ENCODE results near the gene SETBP1.

The SETBP1 gene

DNA sequence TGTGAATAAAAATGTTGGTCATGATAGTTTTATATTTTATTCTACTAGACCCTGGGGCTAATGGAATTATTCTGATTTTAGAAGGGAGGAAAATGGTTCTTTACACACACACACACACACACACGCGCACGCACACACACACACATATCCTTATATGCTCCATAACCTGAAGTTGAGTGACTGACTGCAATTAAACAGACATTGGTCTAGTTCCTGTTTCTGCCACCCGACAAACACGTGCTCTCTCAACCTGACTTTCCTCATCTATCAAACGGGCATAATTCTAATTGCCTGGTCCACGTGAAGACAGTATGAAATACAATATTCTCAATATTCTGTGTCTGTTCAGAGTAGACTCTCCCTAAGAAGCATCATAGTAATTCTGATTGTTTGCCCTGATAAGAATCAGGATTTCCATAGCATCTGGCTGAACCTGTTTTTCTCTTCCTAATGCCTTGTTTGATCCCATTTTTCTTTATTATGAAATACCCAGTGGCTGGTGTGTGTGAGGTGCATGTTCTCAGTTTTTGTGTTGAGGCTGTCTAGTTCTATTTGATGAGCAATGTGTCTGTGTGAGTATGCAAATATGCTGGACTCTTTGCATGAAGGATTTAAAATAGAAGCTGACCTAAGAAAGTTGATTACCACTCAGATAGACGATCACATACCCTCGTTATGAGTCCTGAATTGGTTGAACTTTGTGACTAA lies 51.0 kb downstream of the SETBP1 start:
- DNase-seq (ENCODE audit: low read depth in 2 of 2): no peak

DNA sequence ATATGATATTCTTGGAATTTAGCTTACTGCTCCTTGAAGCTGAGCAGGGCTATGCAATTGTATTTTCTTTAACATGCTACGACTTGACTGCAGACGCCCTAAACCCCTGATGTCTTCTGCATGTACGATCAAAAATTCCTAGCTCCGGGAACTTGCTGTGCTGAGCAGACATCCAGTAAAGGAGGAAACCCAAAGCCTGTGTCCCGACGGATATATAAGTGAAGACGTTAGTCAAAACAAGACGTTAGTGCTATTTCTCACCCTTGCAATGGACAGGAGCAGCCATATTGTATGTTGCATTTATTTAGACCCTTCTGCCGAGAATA lies 51.5 kb downstream of the SETBP1 start:
- no peak for DNase-seq (ENCODE audit: low read depth in 2 of 2)

DNA sequence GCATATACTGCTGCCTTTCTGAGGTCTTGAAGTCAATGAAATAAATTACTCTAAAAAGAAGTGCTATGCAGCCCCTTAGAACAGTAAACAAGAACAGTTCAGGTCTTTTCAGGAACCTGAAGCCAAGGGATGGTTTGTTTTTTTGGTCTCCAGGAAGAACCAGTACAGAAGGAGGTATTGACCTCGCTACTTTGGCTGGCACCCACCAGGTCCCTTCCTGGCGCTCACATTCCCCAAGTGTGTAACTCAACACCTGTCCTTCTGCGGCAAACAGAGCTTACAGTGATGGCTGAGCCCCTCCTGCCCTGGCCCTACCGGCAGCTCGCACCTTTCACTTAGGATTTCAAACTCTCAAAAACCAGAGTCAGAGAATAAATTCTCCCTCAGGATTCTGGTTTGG lies 51.9 kb downstream of the SETBP1 start:
- no peak for DNase-seq (ENCODE audit: low read depth in 2 of 2)

DNA sequence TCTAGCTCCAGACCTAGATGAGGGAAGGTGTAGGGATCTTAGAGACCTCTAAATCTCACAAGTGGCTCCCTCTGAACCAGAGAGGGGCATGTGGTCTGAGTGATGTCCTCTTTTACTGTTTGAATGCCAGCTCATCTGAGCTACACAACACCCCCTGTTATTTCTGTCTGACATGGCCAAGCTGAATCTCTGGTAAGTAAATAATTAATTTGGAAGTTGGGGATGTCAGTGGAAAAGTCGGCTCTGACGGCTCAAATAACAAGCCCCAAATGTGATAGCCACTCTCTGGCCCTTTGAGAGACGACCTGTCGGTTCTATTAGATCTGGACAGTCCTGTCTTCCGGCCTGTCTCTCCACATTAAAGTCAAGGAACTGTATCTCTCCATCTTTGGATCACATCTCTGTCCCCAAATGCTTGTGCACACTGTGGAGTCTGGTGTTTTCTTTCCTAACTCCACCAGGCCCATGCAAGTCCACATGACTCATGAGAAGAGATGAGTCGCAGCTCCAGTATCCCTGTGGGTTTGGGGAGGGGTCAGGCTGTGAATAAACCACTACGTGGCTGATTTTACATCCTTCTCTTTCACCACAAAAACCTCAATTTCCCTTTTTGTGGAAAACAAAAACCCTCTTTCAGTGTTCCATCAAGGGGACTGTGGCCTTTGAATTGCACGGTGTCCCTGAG lies 52.5 kb downstream of the SETBP1 start:
- DNase-seq (ENCODE audit: low read depth in 2 of 2): peak; percentile 15 to 43

DNA sequence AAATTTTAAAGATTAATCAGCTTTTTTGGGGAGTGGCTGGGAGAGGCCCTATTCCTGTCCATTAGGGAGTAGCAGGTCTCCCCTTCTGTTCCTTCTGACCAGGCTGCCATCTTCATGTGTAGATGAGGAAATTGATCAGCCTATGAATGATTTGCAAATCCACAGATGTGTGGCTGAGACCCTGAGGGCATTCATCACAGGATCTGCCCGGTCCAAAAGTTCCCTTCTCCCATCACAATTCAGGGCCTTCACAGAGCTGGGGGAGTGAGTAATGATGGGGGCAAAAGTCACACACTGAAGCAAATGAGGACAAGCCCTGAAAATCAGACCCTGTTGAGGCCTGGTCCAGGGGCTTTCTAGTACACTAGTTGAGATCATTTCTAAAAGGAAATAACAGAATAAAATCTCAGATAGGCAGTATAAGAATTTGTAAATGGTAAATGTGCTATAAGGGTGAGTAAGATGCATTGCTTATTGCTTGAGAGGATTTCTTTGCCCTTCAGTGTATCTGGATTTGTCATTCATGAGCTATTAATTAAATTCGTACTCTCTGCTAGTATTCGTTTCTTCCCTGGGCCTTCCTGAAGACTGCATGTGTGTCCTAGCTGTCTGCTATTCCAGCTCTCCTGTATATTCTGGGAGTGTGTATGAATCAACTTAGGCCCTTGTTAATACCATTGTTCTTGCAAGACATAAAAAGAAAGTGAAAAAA lies 53.2 kb downstream of the SETBP1 start:
- DNase-seq (ENCODE audit: low read depth in 2 of 2): no peak

DNA sequence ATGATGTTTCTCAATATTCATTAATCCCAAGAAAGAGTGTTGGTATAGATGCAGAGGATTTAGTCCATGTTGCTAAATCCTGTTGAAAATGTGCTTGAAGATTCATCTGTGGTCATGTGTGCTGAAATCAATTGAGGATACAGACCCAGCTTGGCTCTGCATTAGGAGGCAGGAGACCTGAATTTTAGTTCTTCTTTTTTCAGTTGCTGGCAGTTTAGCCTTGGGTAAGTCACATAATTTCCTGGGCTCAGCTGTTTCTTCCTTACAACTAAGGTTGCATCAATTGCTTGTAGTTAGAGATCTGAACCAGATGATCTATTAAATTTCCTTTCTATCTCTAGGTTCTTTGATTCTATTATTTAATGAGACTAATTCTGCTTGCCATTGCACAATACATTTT lies 54.4 kb downstream of the SETBP1 start:
- no peak for DNase-seq (ENCODE audit: low read depth in 2 of 2)

DNA sequence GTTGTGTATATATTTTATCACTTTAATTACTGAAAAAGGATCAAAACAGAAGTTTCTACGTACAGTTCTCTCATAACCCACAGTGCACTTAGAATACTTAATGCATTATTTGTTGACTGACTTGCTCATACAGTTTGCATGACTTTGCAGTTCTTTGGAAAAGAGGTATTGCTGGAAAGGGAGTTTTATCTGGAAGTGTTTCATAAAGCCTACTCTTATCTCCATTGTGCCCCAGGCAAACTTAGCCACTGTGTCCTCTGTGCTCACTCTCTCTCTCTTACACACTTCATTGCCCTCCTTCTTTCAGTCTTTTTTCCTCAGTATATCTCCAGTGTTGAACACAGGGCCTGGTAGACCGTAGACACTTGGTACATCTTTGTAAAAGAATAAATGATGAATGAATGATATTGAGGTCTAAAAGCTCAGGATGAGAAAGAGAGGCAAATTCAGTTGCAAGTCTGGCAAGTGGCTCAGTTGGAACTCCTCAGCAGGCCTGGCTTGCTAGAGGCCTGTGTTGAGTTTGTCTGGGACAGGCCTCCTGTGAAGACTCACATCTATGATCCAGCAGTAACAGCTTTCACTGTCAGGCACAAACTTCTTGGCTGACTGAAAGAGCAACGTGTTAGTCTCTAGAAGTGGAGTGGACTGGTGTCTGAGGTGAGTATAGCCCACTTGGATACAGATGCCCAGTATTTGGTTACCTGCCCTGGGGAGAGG lies 56.1 kb downstream of the SETBP1 start:
- DNase-seq (ENCODE audit: low read depth in 2 of 2): no peak

DNA sequence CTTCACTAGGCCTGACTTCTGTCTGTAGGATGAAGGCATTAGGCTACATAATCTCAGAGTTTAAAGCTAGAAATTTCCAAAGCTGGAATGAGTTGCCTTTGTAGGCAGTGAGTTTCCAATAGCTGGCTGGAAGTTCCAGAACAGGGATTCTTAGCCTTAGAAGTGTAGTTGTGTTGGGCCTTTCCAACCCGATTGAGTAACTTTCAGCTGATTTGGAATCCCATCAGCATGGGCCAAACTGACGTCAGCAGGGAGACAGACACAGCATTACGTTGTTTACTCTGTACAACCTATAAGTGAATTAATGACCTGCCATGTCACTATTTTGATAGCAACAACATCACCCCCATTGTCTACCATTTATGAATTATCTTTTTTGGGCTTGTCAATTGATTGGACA lies 56.9 kb downstream of the SETBP1 start:
- DNase-seq (ENCODE audit: low read depth in 2 of 2): no peak

DNA sequence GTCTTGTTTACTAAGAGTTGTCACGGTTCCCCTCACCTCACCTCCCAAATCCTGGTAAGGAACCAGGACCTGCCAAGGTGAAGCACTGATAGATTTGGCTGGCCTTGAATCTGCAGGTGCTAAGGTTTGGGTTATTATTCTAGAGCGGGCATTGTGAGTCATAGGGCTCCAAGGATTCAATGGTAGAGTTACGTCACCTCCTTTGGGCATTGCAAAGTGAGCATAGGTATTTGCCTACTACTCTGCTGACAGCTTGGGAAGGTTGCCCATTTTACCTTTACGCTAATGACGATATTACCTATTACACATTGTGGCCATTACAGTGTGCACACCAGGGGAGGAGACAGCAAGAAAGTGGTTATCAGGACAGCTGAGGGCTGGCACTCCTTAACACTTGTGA lies 59.3 kb downstream of the SETBP1 start:
- DNase-seq (ENCODE audit: low read depth in 2 of 2): no peak

DNA sequence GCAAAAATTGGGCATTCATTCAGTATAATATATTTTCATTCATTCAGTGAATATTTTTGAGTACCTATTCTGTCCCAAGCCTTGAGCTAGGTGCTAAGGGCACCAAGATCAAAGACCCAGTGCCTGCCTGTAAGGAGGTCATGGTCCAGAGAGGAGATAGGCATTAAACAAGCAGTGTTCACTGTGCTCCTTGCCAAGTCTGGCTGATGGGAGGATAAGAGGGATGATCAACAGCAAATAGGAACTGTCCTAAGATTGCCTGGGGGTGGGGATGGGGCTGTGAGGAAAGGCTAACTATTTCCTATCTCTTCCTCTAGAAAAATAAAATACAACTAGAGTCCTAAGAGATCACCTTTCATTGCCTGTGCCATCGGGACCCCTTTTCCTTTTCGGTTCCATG lies 60.4 kb downstream of the SETBP1 start:
- DNase-seq (ENCODE audit: low read depth in 2 of 2): no peak

DNA sequence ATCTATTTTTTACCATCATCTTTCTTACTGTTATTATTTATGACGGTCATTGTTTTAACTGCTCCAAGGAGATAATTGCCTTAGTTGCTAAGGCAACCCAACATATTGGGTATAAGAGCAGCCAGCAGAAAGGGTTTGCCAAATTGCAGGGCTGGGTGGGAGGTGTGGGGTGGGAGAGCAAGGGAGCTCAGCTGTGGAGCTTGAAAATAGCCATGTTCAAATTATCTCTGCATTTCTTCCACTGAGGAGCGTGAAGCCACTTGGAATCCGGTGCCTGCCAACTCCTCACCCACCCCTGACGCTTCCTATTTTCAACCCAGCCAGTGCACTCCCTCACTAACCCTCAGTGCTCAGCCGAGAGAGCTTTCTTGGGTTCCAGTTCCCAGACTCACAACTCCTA lies 60.8 kb downstream of the SETBP1 start:
- no peak for DNase-seq (ENCODE audit: low read depth in 2 of 2)

DNA sequence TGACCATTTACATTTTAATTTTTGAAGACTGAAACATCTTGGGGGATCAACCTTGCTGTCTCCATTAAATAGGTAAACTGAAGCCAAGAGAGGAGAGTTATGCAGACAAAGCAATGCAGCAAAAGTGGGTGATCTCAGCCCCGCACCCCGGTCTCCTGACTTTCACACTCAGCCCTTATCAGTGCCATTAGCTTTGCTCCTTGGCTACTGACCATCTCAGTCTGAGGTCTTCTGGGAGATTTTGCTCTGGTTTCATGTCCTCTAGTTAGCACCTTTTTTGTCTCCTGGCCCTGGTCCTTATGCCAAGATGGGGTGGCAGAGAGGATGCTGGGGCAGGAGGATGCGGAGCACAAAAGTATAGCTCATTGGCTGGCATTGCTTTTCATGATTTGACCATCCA lies 61.4 kb downstream of the SETBP1 start:
- no peak for DNase-seq (ENCODE audit: low read depth in 2 of 2)

DNA sequence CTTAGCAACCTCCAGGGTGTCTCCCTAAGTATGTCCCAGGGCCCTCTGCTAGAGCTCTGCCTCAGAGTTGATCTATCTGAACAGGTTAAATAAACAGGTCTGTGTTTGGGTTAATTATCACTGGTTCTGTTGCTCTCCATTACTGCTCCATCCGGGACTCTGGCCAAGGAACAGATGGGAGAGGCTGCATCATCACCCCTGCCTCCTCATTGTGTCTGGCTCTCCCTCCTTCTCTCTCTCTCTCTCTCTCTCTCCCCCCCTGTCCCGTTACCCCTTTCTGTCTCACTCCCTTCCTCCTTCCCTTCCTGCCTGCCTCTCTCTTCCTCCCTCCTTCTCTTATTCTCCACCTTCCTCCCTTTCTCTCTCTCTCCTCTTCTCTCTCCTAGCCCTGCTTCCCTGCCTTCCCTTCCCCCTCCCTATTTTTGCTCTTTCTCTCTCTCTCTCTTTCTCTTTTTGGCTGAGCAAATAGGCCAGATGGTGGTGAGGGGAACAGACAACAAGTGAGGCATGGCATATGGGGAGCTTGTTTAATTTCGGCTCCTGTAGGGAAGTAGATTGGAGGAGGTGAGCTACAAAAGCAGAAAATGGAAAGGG lies 62.1 kb downstream of the SETBP1 start:
- no peak for DNase-seq (ENCODE audit: low read depth in 2 of 2)

DNA sequence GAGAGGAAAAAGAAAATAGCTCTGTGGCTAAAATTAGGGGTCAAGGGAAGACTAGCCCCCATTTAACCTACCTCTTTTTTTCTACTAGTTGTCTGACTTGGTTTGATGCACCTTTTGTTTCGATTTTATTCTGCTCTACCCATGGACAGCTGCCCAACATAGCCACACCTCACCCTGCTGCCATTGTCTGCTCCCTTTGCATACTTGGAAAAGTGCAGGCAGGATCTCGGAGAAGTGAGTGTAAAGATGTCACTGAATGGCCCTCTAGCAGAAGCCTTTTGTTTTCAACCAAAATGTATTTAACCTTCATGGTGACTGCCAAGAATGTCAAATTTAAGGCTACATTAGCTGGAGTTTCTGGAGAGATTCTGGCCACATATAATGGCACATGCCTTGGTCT lies 62.9 kb downstream of the SETBP1 start:
- DNase-seq (ENCODE audit: low read depth in 2 of 2): no peak

DNA sequence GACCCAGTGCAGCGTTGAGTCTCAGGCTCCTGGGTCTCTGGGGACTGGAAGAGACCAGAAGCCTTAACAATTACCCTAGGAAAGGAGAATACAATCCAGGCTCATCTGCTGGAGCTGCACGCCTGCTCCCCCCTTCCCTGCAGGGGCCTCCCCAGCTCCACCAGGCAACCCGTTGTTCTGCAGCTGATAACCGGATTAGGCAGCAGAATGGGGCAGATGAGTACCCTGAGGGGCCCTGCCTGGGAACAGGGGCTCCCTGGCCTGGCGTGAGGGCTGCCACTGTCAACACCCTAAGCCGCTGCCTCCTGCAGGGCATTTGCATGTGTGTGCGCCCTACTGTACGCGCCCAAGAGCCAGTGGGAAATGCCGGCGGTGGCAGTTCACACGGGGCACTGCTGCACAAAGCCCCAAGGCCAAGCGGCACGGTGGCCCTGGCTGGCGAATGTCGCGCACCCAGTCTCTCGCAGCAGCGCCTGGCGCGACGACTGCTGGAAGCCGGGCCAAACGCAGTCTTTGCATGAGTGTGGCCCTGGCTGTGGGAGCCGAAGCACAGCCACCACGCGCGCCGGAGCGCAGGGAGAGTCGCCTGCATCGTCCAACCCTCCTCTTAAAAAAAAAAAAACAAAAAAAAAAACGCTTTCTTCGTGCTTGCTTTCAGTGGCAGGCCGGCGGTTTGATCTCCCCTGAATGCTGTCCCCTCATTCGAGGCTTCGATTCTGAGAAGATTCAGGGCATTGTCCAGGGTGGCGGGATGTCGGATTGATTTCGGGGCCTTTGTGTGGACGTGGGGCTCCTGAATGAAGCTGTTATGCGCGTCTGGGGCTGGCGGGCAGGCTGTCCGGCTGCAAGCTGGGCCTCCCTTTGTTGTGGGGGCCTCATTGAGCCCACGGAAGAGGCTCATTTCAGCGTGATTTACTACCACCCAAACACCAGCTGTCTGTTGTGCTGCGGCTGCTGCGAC lies 63.8 kb downstream of the SETBP1 start:
- DNase-seq (ENCODE audit: low read depth in 2 of 2): no peak

DNA sequence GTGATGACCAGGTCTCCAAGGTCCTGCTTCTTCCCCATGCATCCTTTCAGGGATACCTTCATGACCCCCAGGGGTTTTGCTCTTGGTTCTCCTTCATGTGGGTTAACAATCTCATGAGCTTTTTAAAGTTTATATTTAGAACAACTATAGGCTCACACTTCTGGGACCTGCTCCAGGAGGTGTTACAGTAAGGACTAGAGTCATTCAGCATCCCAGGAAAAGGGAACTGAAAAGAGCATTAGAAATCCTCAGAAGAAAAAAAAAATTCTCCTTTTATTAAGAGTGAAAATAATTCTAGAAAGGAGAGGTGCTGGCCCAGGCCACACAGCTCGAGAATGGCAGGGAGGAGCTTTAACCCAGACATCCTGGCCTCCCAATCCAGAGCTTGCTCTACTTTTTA lies 66.5 kb downstream of the SETBP1 start:
- DNase-seq (ENCODE audit: low read depth in 2 of 2): no peak

DNA sequence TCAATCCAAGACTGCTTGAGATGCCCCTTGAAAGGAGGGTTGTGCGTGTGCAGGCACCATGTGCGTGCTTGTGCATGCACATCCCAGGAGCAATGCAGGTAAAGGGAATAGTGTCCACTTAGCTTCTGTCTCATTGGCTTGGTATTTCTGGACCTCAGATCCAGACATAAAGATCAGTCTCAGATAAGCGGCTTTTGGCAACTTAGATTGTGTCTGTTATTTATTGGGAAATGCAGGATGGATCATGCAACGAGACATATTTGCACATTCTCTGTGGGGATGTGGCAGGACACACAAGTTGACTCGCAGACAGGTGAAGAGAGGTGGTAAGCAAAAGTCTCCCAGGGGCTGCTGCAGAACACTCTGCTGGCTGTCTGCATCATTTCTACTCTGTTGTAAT lies 67.9 kb downstream of the SETBP1 start:
- DNase-seq (ENCODE audit: low read depth in 2 of 2): no peak

DNA sequence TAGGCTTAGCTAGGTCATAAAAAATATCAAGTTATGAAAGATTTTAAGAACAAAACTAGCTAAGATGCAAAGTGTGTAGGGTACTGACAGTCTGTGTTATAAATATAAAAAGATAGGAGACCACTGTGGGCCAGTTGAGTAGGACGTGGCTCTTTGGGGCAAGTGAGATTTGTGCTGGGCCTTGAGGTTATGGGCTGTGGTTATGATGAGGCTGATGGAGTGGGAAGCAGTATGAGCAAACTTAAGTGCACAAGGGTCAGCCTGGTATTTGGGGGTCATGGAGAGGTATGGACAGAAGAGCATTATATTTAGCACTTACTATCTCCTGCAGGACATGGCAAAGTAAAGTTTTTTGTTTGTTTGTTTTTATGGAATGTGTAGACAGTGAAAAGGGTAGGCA lies 70.1 kb downstream of the SETBP1 start:
- DNase-seq (ENCODE audit: low read depth in 2 of 2): no peak

DNA sequence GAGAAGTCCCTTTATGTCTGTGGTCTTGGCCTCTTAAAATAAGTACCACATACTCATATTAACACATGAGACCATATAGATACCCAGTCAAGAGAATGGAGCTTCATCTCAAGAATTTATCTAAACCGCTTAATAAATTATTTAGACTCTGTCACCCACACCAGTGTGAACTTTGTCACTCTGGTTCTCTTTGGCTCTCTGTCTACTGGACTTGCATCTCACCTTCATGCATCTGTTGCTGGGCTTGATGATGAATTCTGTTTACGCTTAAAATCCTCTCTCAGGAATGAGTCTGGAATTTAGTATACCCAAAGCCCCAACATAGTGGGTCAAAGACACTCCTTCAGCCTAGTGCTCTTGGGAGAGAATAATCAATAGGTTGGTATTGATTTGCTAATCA lies 73.9 kb downstream of the SETBP1 start:
- no peak for DNase-seq (ENCODE audit: low read depth in 2 of 2)

DNA sequence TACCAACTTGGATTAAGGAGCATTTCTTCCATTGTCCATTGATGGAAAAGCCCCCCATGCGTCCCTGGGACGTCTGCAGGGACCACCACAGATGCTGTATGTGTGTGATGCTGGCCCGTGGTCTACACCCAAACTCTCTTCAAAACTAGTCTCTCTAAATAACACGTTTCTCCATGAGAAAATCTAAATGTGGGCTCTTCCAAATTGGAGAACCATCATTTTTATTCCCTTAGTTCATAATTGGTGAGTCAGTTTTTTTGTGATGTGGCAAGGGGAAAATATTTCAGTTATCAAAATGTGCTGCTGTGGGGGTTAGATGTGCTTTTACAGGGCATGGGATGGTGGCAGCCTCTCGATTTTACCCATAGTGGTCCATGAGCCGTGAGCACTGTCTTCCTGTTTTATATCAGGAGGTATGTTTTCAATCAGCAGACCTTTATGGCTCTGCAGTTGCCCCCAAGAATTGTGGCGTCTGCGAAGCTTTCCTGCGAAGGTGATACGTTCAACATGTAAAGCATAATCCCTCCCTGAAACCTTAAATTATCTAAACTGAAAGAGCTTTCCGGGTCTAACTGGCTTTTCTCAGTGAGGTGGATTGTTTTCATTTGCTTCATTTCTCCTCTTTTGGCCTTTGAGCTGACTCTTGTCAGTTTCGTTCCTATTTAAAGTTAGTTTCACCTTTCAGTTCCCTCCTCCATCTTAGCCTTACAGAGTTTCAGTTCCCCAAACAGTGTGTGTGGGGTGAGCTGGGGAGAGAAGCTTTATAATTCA lies 78.4 kb downstream of the SETBP1 start:
- DNase-seq (ENCODE audit: low read depth in 2 of 2): peak; percentile 35 to 62

Measured in stimulated activated CD4-positive, alpha-beta T cell treated with anti-CD3 and anti-CD28 coated beads, Interleukin-4, amount 100 ng/mL, for 48 hours (primary cell).